Stimulated activated CD4-positive, alpha-beta T cell treated with anti-CD3 and anti-CD28 coated beads, TNF-alpha, amount 100 ng/mL, for 48 hours (primary cell): Measurements from ENCODE around the gene FOXD4L3.
"Not testable (repeated sequence)": the region's sequence is repeated elsewhere in the genome, so short reads cannot be mapped to it uniquely, and the experiment has no call there.

ENCODE experiments used
- DNase-seq, 3 donors: peaks; one replicate each; pipeline ENCODE4 v3.0.0-alpha.2; 2020; ENCODE audit warnings: low read depth in 3 of 3

Gene FOXD4L3

GRCh38 chr9:68302567-68302966 is at the start of gene FOXD4L3:
FOXD4L3 (plus strand) TSS chr9:68302867; CDS start chr9:68302952, 85 bp downstream.
- not testable (repeated sequence) for DNase-seq

- not testable (repeated sequence) for DNase-seq
Observed at GRCh38 chr9:68281041-68281440, 21.6 kb upstream of the FOXD4L3 start.

GRCh38 chr9:68303771-68304170 is 1.1 kb downstream of the FOXD4L3 start:
- not testable (repeated sequence) for DNase-seq

- DNase-seq: not testable (repeated sequence)
Observed at GRCh38 chr9:68304212-68304611, 1.5 kb downstream of the FOXD4L3 start.

- DNase-seq: not testable (repeated sequence)
Observed at GRCh38 chr9:68304777-68305176, 2.1 kb downstream of the FOXD4L3 start.

GRCh38 chr9:68305680-68306285 is 3.1 kb downstream of the FOXD4L3 start:
- not testable (repeated sequence) for DNase-seq

GRCh38 chr9:68306391-68306964 is 3.8 kb downstream of the FOXD4L3 start:
- DNase-seq: not testable (repeated sequence)

GRCh38 chr9:68307127-68307526 is 4.5 kb downstream of the FOXD4L3 start:
- not testable (repeated sequence) for DNase-seq

- DNase-seq: not testable (repeated sequence)
Observed at GRCh38 chr9:68307654-68308053, 5.0 kb downstream of the FOXD4L3 start.

GRCh38 chr9:68311208-68311607 is 8.5 kb downstream of the FOXD4L3 start:
- not testable (repeated sequence) for DNase-seq

- not testable (repeated sequence) for DNase-seq
Observed at GRCh38 chr9:68318209-68318608, 15.5 kb downstream of the FOXD4L3 start.

- not testable (repeated sequence) for DNase-seq
Observed at GRCh38 chr9:68323749-68324148, 21.1 kb downstream of the FOXD4L3 start.

GRCh38 chr9:68324518-68324917 is 21.9 kb downstream of the FOXD4L3 start:
- DNase-seq: not testable (repeated sequence)

GRCh38 chr9:68329106-68329505 is 26.4 kb downstream of the FOXD4L3 start:
- not testable (repeated sequence) for DNase-seq

GRCh38 chr9:68330531-68331173 is 28.0 kb downstream of the FOXD4L3 start:
- DNase-seq: not testable (repeated sequence)

GRCh38 chr9:68332122-68332521 is 29.5 kb downstream of the FOXD4L3 start:
- not testable (repeated sequence) for DNase-seq

- DNase-seq: not testable (repeated sequence)
Observed at GRCh38 chr9:68335935-68336334, 33.3 kb downstream of the FOXD4L3 start.

GRCh38 chr9:68336639-68337339 is 34.1 kb downstream of the FOXD4L3 start:
- DNase-seq: not testable (repeated sequence)

- DNase-seq: not testable (repeated sequence)
Observed at GRCh38 chr9:68338000-68338399, 35.3 kb downstream of the FOXD4L3 start.

- DNase-seq: not testable (repeated sequence)
Observed at GRCh38 chr9:68342265-68343025, 39.8 kb downstream of the FOXD4L3 start.

- DNase-seq: not testable (repeated sequence)
Observed at GRCh38 chr9:68343242-68343641, 40.6 kb downstream of the FOXD4L3 start.
